ENCODE measurements around the gene SCP2D1. TPM values are rescaled to one million over a fixed set of nuclear protein-coding genes. Genes with fewer than 3 reads are reported as not detected.

SCP2D1 gene
- total and polyA plus RNA-seq, 2 of the 8 experiments (the other 6 are each of a cell fraction or from before 2014, with no cell fraction given) = not detected

- CTCF ChIA-PET (ENCODE audit: partially characterized antibody) = no interaction called here
- H4K5ac ChIP-seq (ENCODE audit: insufficient read length, low read depth, low read length) = no peak overlapping the region
- no peaks in the 10 kb centered on the region for H3K4me1 ChIP-seq (replicated peaks in 1 of 4; ENCODE audit: control insufficient read depth in 3 of 4, insufficient read depth in 4 of 4, low read length in 3 of 4)
- H2AK5ac ChIP-seq (ENCODE audit: low read depth, low read length) = no peak overlapping the region
- H2AFZ ChIP-seq (ENCODE audit: low read length) = no peak overlapping the region
- no peak overlapping the region for H2BK12ac ChIP-seq (ENCODE audit: low read depth, low read length)
- no peak overlapping the region for H3K14ac ChIP-seq (ENCODE audit: insufficient read length)
- H2BK20ac ChIP-seq (ENCODE audit: low read length) = no peak overlapping the region
- no peak overlapping the region for H2BK15ac ChIP-seq (ENCODE audit: low read length)
- no peak overlapping the region for H3K4ac ChIP-seq (replicated peaks; ENCODE audit: insufficient read length, low read depth, low read length)
- no peaks in the 10 kb centered on the region for H3K9me3 ChIP-seq (ENCODE audit: insufficient read depth in 2 of 2, low read depth in 1 of 2, low read length in 1 of 2)
- POLR2A ChIA-PET (ENCODE audit: partially characterized antibody) = no interaction called here
- H3K9ac ChIP-seq (replicated peaks in 1 of 4; ENCODE audit: extremely low read depth in 1 of 4, low read depth in 3 of 4, low read length in 3 of 4) = no peak overlapping the region
- H2BK5ac ChIP-seq (ENCODE audit: low read depth, low read length) = no peak overlapping the region
- H3K23ac ChIP-seq (ENCODE audit: insufficient read length) = no peak overlapping the region
- no peak overlapping the region for H3K4me2 ChIP-seq (ENCODE audit: insufficient read depth in 1 of 2, low read depth in 2 of 2, low read length in 2 of 2)
- no peak for FAIRE-seq
- H4K91ac ChIP-seq (replicated peaks; ENCODE audit: insufficient read length, low read length) = no peak overlapping the region
- H4K8ac ChIP-seq (ENCODE audit: extremely low read depth, insufficient read depth, low read length) = no peak overlapping the region
- H3K56ac ChIP-seq (replicated peaks; ENCODE audit: insufficient read length, low read depth, low read length) = no peak overlapping the region
- no peak overlapping the region for H3K27ac ChIP-seq (ENCODE audit: low read depth, low read length)
- 96% methylated on average over 2 of the region's 2 CpGs; no CpG with 5 or more reads in 1 of the 2 experiments for WGBS, 2 experiments (ENCODE audit: extremely low coverage in 1 of 2, insufficient coverage in 1 of 2, insufficient read length in 1 of 2, insufficient replicate concordance in 2 of 2, low coverage in 1 of 2, low lambda C conversion rate in 2 of 2, missing lambda C conversion rate in 1 of 2)
- H3K79me1 ChIP-seq (ENCODE audit: low read depth, low read length) = no peaks in the 10 kb centered on the region
- H4K20me1 ChIP-seq (replicated peaks in 1 of 2; ENCODE audit: control insufficient read depth in 1 of 2, insufficient read depth in 2 of 2, low read length in 2 of 2) = no peaks in the 10 kb centered on the region
- no peak overlapping the region for H3K4me3 ChIP-seq (ENCODE audit: extremely low read depth in 1 of 4, insufficient read depth in 2 of 4, low read depth in 3 of 4, low read length in 4 of 4)
- H3K27me3 ChIP-seq (replicated peaks in 1 of 4; ENCODE audit: control insufficient read depth in 3 of 4, extremely low read depth in 1 of 4, insufficient read depth in 3 of 4, low read length in 3 of 4) = no peaks in the 10 kb centered on the region
- H3K79me2 ChIP-seq (ENCODE audit: control insufficient read depth in 1 of 2, insufficient read depth in 2 of 2, low read length in 2 of 2) = no peaks in the 10 kb centered on the region
- H2BK120ac ChIP-seq (replicated peaks; ENCODE audit: low read depth, low read length) = no peak overlapping the region
- no peaks in the 10 kb centered on the region for H3K23me2 ChIP-seq (ENCODE audit: low read depth, low read length)
- DNase-seq (ENCODE audit: low read depth in 1 of 2, low spot score in 2 of 2) = no peak
- no peaks in the 10 kb centered on the region for H3K36me3 ChIP-seq (ENCODE audit: control insufficient read depth in 2 of 4, insufficient read depth in 4 of 4, low read length in 3 of 4)
- no peak overlapping the region for H3K18ac ChIP-seq (ENCODE audit: extremely low read depth, low read length)
- no peak for TF ChIP-seq GTF2F1 (IDR thresholded peaks at IDR 0.05; ENCODE audit: borderline replicate concordance, low read depth, low read length)
- no peak for TF ChIP-seq GABPA (IDR thresholded peaks at IDR 0.05; ENCODE audit: borderline replicate concordance, insufficient read depth, low read length)
- TF ChIP-seq EGR1 (IDR thresholded peaks at IDR 0.05; ENCODE audit: borderline replicate concordance, low read depth, low read length) = no peak
- TF ChIP-seq CTCF (IDR thresholded peaks at IDR 0.05; ENCODE audit: control extremely low read depth in 1 of 3, insufficient read depth in 1 of 3, low read depth in 1 of 3, low read length in 3 of 3) = no peak
- no peak for TF ChIP-seq POU5F1 (IDR thresholded peaks at IDR 0.05; ENCODE audit: low read depth, low read length)
- no peak for TF ChIP-seq TAF1 (IDR thresholded peaks at IDR 0.05; ENCODE audit: low read depth, low read length)
- TF ChIP-seq CBX5 (IDR thresholded peaks at IDR 0.05; ENCODE audit: low read depth, low read length) = no peak
- no peak for TF ChIP-seq SUZ12 (IDR thresholded peaks at IDR 0.05; ENCODE audit: low read length)
- no peak for TF ChIP-seq E2F6 (IDR thresholded peaks at IDR 0.05)
- TF ChIP-seq CHD1 (IDR thresholded peaks at IDR 0.05; ENCODE audit: low read depth, low read length) = no peak
- TF ChIP-seq BACH1 (IDR thresholded peaks at IDR 0.05; ENCODE audit: low read length) = no peak
- no peak for TF ChIP-seq BCL11A (IDR thresholded peaks at IDR 0.05; ENCODE audit: low read depth in 2 of 2, low read length in 2 of 2)
- TF ChIP-seq SIRT6 (IDR thresholded peaks at IDR 0.05; ENCODE audit: low read length) = no peak
Observed at GRCh38 chr20:18774207-18774606, 39.4 kb upstream of the SCP2D1 start.
